ENCODE results near the gene FAM186B. TPM values are rescaled to one million over a fixed set of nuclear protein-coding genes. Genes with fewer than 3 reads are reported as not detected.

The FAM186B gene
- total RNA-seq, 1 experiment from 2014 or later = 0.42 TPM

GRCh38 chr12:49546481-49546880 lies 59.0 kb downstream of the FAM186B start:
- POLR2A ChIA-PET = no interaction called here
- CTCF ChIA-PET = interaction anchor here (0.9 kb wide), 1 partner anchor 200 kb away, joined by 3 read pairs; the partner anchor contains the start of gene DNAJC22
- Histone ChIP-seq H3K27me3 (ENCODE audit: insufficient read depth, low read length) (no peaks in the 10 kb centered on the region), H3K4me3 (replicated peaks in 1 of 2; ENCODE audit: low read depth in 1 of 2, low read length in 2 of 2) (no peak overlapping the region), H3K9me3 (ENCODE audit: control insufficient read depth in 1 of 2, insufficient read depth in 1 of 2, low read depth in 1 of 2, low read length in 2 of 2) (no peaks in the 10 kb centered on the region), H3K4me2 (ENCODE audit: low read length) (no peak overlapping the region), H3K9me2 (ENCODE audit: insufficient read depth) (no peaks in the 10 kb centered on the region), H3K27ac (ENCODE audit: low read depth, low read length) (no peak overlapping the region), H2AFZ (ENCODE audit: low read depth, low read length, poor library complexity, severe bottlenecking) (no peak overlapping the region), H3K4me1 (ENCODE audit: control insufficient read depth in 1 of 2, insufficient read depth in 2 of 2, low read length in 2 of 2) (no peaks in the 10 kb centered on the region), H3K9ac (ENCODE audit: low read length) (no peak overlapping the region), H3K79me2 (ENCODE audit: insufficient read depth, low read length) (no peaks in the 10 kb centered on the region), H3K36me3 (ENCODE audit: control insufficient read depth in 1 of 2, insufficient read depth in 2 of 2, low read length in 2 of 2) (peaks cover 0 to 7% of the 10 kb centered on the region in 2 experiments; a peak in 2 of 4 replicates), H4K20me1 (ENCODE audit: insufficient read depth) (no peaks in the 10 kb centered on the region)
- intact Hi-C loops (cut with micrococcal nuclease) = no loop called here
- TF ChIP-seq EGR1 (IDR thresholded peaks at IDR 0.05; ENCODE audit: low read depth) = no peak
- no peak for TF ChIP-seq SIN3A (IDR thresholded peaks at IDR 0.05; ENCODE audit: low read depth)
- TF ChIP-seq ATF3 (IDR thresholded peaks at IDR 0.05) = no peak
- TF ChIP-seq POLR2A (IDR thresholded peaks at IDR 0.05; ENCODE audit: borderline replicate concordance, extremely low read depth, insufficient read depth, insufficient read length) = no peak
- no peak for TF ChIP-seq RAD21 (IDR thresholded peaks at IDR 0.05; ENCODE audit: low read depth)
- no peak for TF ChIP-seq FOSL1 (IDR thresholded peaks at IDR 0.05; ENCODE audit: low read depth)
- TF ChIP-seq CEBPB (IDR thresholded peaks at IDR 0.05; ENCODE audit: low read depth) = no peak
- no peak for TF ChIP-seq EZH2phosphoT487 (IDR thresholded peaks at IDR 0.05; ENCODE audit: borderline replicate concordance)
- no peak for TF ChIP-seq POLR2AphosphoS5 (IDR thresholded peaks at IDR 0.05; ENCODE audit: low read depth, low read length)
- TF ChIP-seq CTCF (IDR thresholded peaks at IDR 0.05 in 2 of 3, conservative IDR thresholded peaks at IDR 0.05 in 1 of 3; ENCODE audit: borderline replicate concordance in 1 of 3, insufficient read depth in 1 of 3, low read depth in 2 of 3, low read length in 2 of 3) = no peak
- TF ChIP-seq REST (IDR thresholded peaks at IDR 0.05; ENCODE audit: low read depth) = no peak
- no peak for TF ChIP-seq CBX3 (IDR thresholded peaks at IDR 0.05; ENCODE audit: low read depth)
- TF ChIP-seq MAX (IDR thresholded peaks at IDR 0.05) = no peak
- ATAC-seq (no peak), DNase-seq (ENCODE audit: low read depth, low spot score) (no peak)
- RAD21 ChIA-PET (ENCODE audit: low non-redundant PET in 1 of 2, low total read pairs in 2 of 2, uncharacterized antibody in 2 of 2, unreplicated experiment in 2 of 2) = no interaction called here
- no TSS peak for BruUV-seq (replicated peaks)
